Hindlimb muscle (tissue), 1 donor: ENCODE data around the gene ANXA10. TPM values are rescaled to one million over a fixed set of nuclear protein-coding genes. Genes with fewer than 3 reads are reported as not detected.
"Not testable (repeated sequence)": the region's sequence is repeated elsewhere in the genome, so short reads cannot be mapped to it uniquely, and the experiment has no call there.

Source experiments
- DNase-seq: peaks from one replicate; pipeline ENCODE4 v3.0.0-alpha.2; 2013
- polyA plus RNA-seq: library from polyadenylated mRNA; unstranded; fragments of 120-200 nt; gene quantifications from one replicate; pipeline ENCODE4 v1.2.1, GENCODE V29; 2013; ENCODE audit not compliant: insufficient read length

The ANXA10 gene
- polyA plus RNA-seq, 1 donor: 0.28 TPM

DNA sequence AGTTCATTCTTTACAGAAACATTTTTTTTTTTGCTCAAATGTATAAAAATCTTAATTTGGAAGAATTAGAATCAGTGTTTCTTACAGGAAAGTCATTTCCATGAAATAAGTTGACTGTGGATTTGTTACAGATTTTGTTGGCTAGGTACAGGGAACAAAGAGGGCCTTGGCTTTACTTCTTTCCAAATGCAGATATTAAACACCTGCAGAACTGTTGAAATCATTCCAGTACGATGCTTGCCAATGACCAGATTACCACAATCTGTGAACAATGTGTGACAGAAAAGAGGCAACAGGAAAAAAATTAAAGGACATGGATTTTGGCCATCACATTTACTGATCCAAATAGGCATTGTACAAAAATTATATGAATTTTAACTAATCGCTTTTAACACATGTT is 70.8 kb downstream of the ANXA10 start:
- no peak for DNase-seq

DNA sequence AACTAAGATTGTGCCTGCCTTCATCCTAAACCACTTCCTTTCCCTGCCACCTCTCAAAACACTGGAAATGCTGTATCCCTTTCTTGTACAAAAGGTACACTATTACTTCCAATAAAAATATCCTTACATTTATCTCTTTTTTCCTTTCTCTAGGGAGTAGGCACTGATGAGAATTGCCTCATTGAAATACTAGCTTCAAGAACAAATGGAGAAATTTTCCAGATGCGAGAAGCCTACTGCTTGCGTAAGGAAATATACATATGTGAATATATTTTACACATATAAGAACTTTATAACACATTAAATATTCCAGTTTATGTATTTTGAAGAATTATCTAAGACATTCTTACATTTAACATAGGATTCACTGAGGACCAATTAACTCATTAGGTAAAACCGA is 71.7 kb downstream of the ANXA10 start:
- DNase-seq: no peak

DNA sequence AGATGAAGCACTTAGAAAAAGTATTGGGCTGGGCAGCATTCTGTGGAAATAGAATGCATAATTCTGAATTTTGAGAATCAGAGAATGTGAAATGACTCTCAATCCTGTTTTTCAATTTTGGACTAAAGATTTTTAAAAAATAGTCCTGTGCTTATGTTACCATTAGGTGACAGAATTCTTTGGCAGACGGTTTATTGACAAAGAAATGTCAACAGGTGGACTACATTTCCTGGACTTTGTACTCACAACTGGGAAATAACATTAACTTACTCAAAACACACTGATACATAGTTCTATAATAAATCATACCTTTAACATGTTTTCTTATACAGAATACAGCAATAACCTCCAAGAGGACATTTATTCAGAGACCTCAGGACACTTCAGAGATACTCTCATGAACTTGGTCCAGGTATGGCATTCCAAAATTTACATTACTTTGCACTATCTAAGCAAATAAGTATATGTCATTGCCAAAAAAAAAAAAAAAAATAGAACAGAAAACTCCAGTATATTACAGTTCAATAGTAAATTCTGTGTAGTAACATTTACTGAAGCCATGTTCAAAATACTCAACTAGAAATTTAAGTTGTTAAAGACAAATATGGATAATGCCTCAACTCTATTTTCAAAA is 72.7 kb downstream of the ANXA10 start:
- no peak for DNase-seq

DNA sequence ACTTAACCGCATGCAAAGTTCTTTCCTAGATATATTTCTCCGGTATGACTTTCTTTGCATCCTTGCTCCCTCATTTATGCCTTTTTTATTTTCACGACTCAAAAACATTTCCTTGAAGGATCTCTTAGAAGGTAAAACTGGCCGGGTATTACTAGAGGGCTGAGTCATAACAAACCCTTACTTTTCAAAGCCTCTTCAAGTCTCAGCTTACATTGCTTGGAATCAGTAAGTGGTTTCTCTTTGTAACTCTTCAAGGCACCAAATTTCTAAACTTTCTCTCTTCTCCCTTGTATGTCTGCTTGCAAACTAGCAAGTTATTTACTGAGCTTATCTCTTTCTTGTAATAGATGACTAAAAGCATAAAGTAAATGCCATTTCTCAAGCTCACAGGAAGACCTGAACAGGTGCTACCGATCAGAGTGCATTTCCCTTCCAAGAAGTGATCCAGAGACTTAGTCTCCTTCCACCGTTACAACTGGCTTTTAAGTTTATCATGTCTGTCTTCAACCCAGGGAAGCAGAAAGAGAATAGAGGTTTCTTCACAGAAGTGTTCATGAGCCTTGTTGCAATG is 75.5 kb downstream of the ANXA10 start:
- DNase-seq: no peak

DNA sequence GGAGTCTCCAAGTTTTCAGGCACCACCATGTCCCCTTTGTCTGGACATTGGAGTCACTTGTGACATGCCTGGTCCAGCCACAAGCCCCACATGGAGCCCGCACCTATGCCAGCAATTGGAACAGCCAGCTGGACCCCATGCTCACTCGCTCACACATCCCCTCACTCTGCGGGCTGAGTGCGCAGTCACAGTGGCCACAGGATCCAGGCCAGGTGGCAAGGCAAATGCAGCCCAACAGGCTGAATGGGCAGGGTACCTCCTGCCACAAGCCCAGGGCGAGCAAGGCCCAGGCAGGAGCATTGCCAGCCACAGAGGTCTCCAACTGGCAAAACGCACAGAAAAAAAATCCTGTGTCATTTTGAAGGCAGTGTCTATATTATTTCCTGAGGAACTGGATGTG is 82.0 kb downstream of the ANXA10 start:
- no peak for DNase-seq

DNA sequence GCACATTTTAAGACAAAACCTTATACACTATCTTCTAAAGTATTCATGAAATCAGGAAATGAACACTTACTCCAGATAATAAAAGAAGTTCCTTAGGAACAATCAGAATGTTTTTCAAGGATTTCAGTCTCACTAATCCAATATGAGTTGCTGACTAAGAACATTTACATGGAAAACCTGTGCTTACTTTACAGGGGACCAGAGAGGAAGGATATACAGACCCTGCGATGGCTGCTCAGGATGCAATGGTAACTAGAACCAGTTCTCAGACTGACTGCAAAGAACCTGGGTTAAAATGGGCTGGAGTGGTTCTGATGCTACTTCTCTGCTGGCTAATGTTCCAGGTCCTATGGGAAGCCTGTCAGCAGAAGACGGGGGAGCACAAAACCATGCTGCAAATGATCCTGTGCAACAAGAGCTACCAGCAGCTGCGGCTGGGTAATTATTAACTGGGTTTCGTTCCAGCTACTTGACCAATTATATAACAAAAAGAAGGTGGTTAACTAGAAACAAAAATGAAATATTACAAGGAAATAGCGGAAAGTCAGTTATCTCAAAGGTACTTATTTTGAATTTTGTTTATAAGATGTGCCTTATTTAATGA is 85.3 kb downstream of the ANXA10 start:
- DNase-seq: no peak

DNA sequence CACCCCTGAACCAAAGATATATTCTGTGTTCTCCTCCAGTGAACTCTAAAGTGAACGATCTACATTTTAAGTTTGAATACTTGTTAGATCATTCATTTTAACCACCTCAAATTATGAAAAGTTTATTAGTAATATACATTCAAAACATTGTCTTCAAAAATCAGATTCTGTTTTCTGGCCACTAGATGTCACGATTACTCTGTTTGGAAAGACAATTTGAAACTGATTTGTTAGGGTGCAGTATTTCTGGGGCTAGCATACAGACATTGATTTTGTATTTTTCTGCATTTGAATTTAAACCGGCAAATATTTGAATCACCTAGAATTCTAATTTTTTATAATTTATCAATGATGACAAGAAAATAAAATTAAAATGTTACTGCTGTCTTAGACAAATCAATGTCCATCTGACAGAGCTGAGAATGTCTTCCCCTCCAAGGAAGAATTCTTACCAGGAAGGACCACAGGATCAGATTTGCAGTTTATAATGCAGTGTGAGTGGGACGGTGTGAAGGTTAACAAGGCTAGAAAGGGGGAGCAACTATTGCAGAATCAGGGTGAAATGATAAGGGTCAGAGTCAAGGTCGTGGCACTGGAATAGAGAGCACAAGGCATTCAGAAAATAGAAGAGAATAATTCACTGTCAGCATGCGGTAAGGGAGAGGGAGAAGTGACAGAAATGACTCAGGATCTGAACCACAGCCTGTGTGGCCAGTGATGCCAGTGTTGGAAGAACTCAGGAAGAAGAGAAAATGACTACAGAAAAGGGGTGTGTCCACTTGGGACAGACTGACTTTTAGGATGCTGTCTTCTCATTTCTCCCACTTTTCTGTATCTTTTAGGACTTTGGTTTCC is 91.6 kb downstream of the ANXA10 start:
- peak; percentile 25 for DNase-seq

DNA sequence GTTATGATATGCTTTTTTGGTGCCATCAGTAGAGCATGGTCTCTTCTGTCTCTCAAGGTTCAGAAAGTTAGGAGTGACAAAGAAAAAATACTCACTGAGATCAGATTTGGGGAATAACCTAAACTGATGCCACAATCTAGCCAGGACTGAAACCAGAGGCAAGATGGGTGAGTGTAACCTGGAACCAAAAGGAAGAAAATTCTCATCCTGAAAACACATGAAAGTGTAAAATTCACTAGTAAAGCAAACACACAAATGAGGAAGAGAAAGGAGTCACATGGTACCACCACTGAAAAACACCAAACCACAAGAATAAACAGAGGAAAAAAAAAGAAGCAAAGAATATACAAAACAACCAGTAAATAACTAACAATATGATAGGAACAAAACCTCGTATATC is 96.4 kb downstream of the ANXA10 start:
- no peak for DNase-seq

DNA sequence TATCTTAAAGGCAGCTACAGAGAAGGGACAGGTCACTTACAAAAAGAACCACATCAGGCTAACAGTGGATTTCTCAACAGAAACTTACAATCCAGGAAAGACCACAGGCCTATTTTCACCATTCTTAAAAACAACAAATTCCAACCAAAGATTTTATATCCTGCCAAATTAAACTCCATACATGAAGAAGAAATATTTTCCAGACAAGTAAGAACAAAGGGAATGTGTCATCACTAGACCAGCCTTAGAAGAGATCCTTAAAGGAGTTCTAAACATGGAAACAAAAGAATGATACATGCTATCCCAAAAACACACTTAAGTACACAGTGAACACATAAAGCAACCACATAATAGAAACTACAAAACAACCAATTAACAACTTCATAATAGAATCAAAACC is 105.6 kb downstream of the ANXA10 start:
- no peak for DNase-seq

DNA sequence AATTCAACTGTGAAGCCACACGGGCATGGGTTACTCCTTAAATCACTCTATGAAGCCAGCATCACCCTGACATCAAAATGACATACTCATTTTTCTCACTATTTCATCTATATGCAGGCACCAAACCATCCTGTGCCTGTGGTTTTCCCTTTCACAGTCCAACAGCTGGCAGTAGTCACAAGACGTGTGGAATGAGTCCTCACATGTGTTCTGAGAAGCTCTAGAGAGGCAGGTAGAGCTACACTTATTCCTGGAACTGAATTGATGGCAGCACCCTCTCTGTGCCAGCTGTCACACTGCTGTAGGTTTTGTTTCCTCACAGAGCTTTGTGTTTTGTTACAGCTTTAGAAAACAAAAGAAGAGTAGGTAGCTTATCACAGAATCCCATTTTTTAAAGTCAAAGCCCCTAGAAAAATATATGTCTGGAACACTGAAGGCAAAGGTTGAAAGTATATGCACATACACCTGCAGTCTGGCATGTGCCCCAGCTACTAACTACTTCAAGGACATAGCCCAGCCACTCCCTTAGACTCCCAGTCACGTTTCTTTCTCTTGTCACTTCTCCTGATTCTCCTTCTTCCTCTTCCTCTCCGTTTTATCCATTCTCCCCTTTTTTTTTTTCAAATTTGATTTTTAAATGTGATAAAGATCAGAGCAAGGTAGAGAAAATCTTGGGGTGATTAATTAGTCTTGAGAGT is 107.1 kb downstream of the ANXA10 start:
- no peak for DNase-seq

DNA sequence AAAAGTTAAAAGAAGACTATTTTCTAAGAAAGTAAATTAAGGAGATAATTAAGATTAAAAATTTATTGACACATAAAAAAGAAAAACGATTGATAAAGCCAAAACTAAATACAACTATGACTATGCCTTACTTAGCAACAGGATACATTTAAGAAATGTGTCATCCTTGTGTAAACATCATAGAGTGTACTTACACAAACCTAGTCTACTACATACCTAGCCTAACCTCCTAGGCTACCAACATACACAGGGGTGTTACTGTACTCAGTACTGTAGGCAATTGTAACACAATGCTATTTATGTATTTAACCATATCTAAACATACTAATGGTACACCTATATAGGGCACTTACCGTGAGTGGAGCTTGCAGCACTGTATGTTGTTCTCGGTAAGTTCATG is 108.3 kb downstream of the ANXA10 start:
- no peak for DNase-seq

DNA sequence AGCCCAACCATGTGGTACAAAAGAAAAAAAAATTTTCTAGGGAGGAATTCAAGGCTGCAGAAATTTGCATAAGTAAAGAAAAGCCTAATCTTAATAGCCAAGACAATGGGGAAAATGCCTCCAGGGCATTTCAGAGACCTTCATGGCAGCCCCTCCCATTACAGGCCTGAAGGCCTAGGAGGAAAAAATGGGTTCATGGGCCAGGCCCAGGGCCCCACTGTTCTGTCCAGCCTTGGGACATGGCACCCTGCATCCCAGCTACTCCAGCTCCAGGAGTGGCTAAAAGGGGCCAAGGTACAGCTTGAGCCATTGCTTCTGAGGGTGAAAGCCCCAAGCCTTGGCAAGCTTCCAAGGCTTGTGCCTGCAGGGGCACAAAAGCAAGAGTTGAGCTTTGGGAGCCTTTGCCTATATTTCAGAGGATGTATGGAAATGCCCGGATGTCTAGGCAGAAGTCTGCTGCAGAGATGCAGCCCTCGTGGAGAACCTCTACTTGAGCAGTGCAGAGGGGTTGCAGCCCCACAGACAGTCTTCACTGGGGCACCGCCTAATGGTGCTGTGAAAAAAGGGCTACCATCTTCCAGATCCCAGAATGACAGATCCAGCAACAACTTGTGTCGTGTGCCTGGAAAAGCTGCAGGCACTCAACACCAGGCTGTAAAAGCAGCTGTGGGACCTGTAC is 111.0 kb downstream of the ANXA10 start:
- DNase-seq: no peak

DNA sequence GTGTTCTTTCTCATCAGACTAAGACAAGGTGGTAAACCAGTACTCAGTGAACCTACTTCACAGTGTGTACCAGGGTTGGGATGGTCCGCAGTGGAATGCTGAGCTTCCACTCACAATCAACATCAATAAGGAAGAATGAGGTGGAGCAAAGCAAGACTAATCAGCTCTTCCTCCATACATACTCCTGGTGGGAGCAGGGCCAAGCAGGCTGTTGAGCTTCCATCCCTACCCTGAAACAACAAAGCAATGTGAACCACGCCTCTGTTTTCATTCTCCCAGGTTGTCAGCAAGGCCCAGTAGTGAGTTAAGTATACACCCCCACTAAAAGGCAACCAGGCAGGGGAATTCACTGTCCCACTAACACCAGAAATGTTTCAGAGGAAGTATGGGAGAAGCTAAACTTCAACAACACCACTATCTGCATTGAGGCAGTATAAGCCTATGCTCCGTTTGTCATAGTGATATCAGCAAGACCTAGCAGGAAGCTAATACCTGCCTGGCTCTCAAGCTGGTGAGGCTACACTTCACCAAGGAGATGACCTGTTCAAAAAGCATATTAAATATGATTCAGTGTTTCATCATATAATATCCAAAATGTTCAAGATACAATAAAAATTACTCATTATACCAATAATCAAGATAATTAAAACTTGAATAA is 116.7 kb downstream of the ANXA10 start:
- no peak for DNase-seq

DNA sequence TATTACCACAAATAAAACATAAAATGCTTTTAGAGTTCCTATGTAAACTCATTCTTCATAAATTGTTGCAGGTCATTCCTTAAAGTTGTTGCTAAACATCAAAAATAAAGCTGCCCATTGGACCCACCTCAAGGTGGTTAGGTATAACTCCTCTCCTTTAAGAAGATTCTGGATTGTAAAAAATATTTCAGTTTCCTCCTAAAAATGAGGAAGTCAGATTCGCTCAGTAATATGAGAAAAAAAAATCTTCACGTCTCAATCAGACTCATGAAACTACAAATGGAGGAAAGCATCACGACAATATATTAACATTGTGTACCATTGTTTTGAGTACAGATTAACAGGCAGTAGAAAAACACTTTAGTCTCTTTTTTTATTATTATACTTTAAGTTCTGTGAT is 120.3 kb downstream of the ANXA10 start:
- DNase-seq: no peak

DNA sequence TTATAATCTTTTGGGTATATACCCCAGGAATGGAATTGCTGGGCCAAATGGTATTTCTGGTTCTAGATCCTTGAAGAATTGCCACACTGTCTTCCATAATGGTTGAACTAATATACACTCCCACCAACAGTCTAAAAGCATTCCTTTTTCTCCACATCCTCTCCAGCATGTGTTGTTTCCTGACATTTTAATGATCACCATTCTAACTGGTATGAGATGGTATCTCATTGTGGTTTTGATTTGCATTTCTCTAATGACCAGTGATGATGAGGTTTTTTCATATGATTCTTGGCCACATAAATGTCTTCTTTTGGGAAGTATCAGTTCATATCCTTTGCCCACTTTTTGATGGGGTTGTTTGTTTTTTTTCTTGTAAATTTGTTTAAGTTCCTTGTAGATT is 121.2 kb downstream of the ANXA10 start:
- DNase-seq: not testable (repeated sequence)

DNA sequence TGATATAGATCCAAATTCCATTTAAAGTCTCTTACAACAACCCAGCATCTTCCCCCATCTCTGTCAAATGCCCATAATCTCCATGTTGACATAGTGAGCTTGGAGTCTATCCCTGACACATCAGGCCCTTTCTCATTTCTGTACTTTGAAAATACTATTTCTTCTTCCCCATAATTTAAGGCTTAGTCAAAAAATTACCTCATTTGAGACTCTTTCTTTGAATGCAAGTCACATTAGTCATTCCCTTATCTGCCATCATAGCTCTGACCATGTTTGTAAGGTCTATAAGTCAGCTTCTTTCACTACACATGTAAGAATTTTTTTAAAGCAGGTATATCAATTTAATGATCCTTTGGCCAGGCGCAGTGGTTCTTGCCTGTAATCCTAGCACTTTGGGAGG is 126.3 kb downstream of the ANXA10 start:
- no peak for DNase-seq

DNA sequence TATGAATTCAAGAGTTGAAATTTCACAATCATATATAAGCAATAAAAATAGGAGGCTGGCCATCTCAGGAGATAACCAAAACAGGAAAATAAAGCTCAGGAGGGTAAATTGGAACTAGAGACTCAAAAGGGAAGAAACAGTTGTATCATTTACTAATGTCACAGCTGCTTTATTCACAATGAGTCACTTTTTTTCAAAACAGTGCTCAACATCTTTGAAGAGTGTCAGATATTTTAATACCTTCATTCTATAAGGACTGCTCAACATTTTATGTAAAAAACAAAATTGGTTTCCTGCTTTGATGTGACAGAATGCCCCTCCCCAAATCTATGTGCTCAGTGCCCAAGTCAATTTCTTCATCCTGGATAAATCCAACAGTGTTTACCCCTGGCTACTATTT is 128.6 kb downstream of the ANXA10 start:
- no peak for DNase-seq

DNA sequence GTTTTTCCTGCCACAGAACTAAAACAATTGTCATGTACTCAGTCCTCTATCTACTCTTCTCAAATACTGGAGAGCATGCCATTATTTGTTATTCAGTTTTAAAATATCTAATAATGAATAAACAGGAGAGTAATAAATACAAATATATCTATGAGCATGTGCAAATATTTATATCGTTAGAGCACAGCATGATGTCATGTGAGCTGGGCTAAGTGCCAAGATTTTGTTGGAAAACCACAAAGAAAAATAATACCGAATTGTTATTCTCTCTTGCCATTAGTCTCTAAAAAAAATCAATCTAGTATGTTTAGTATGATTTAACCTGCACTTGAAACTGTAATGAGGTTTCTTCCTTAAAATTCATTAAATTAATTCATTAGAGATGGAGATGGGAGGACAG is 129.0 kb downstream of the ANXA10 start:
- peak; percentile 42 for DNase-seq
